ENCODE data around the gene SOX1.

DNA sequence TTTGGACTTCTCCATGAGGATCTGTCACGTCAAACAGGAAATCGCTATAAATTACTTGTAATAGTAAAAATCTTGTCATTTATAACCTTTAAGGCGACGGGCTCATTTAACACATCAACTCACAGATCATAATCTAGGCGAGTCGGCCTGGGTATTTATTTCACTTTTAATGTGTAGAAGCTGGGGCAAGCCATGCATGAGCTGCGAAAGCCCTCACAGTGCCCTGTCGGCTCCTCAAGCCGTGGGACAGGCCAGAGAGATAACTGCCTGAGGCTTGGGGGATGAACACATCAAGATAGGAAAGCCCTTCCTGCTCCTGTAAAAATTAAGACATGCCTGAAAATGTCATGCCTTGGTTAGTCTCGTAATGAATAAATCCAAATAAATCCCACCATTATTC is 30.8 kb downstream of the SOX1 start:
- TF ChIP-seq NR2C2 (CRISPR knock-in tag; IDR thresholded peaks at IDR 0.05) (no peak), CTCF (IDR thresholded peaks at IDR 0.05) (no peak), TEAD1 (CRISPR knock-in tag; IDR thresholded peaks at IDR 0.05) (no peak), TCF7 (CRISPR knock-in tag; IDR thresholded peaks at IDR 0.05; ENCODE audit: low read depth) (no peak), ELF4 (CRISPR knock-in tag; IDR thresholded peaks at IDR 0.05; ENCODE audit: low read depth) (no peak), ZNF281 (CRISPR knock-in tag; IDR thresholded peaks at IDR 0.05) (no peak), FOXK1 (CRISPR knock-in tag; IDR thresholded peaks at IDR 0.05) (no peak)
- TF ChIP-seq, protein P1, sequence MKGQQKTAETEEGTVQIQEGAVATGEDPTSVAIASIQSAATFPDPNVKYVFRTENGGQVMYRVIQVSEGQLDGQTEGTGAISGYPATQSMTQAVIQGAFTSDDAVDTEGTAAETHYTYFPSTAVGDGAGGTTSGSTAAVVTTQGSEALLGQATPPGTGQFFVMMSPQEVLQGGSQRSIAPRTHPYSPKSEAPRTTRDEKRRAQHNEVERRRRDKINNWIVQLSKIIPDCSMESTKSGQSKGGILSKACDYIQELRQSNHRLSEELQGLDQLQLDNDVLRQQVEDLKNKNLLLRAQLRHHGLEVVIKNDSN (CRISPR knock-in tag; IDR thresholded peaks at IDR 0.05), result no peak
- TF ChIP-seq, protein P2, sequence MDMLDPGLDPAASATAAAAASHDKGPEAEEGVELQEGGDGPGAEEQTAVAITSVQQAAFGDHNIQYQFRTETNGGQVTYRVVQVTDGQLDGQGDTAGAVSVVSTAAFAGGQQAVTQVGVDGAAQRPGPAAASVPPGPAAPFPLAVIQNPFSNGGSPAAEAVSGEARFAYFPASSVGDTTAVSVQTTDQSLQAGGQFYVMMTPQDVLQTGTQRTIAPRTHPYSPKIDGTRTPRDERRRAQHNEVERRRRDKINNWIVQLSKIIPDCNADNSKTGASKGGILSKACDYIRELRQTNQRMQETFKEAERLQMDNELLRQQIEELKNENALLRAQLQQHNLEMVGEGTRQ (CRISPR knock-in tag; IDR thresholded peaks at IDR 0.05), result no peak
- TF ChIP-seq, protein P3, sequence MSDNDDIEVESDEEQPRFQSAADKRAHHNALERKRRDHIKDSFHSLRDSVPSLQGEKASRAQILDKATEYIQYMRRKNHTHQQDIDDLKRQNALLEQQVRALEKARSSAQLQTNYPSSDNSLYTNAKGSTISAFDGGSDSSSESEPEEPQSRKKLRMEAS (CRISPR knock-in tag; IDR thresholded peaks at IDR 0.05), result no peak
